GM21367 (cell line): ENCODE results near the gene DNM2.

Experiments
- ATAC-seq: cut with Tn5 transposase; IDR thresholded peaks from one replicate; pipeline ENCODE4 v1.9.1; 2021; ENCODE audit not compliant: unreplicated experiment

Gene DNM2

GRCh38 chr19:10690341-10690781 lies 27.5 kb upstream of the DNM2 start:
- ATAC-seq: no peak

GRCh38 chr19:10691178-10691881 lies 26.5 kb upstream of the DNM2 start:
- ATAC-seq: no peak

- no peak for ATAC-seq
Measured at GRCh38 chr19:10691883-10692282, 26.0 kb upstream of the DNM2 start.

- ATAC-seq: no peak
Measured at GRCh38 chr19:10692673-10693264, 25.1 kb upstream of the DNM2 start.

- no peak for ATAC-seq
Measured at GRCh38 chr19:10694706-10695307, 23.1 kb upstream of the DNM2 start.

- ATAC-seq: no peak
Measured at GRCh38 chr19:10695401-10696398, 22.2 kb upstream of the DNM2 start.

- no peak for ATAC-seq
Measured at GRCh38 chr19:10699650-10700335, 18.1 kb upstream of the DNM2 start.

- ATAC-seq: no peak
Measured at GRCh38 chr19:10701955-10702525, 15.8 kb upstream of the DNM2 start.

GRCh38 chr19:10706990-10707389 lies 10.9 kb upstream of the DNM2 start:
- ATAC-seq: no peak

GRCh38 chr19:10707440-10707839 lies 10.4 kb upstream of the DNM2 start:
- no peak for ATAC-seq

- no peak for ATAC-seq
Measured at GRCh38 chr19:10708291-10708690, 9.6 kb upstream of the DNM2 start.

GRCh38 chr19:10712045-10712444 lies 5.8 kb upstream of the DNM2 start:
- no peak for ATAC-seq

- no peak for ATAC-seq
Measured at GRCh38 chr19:10712754-10713153, 5.1 kb upstream of the DNM2 start.

GRCh38 chr19:10713317-10713716 lies 4.6 kb upstream of the DNM2 start:
- no peak for ATAC-seq

- no peak for ATAC-seq
Measured at GRCh38 chr19:10717054-10717355, 874 bp upstream of the DNM2 start.

GRCh38 chr19:10718205-10719196 lies 622 bp downstream of the DNM2 start:
- peak; percentile 18 for ATAC-seq

GRCh38 chr19:10719466-10719961 lies 1.6 kb downstream of the DNM2 start:
- ATAC-seq: no peak

GRCh38 chr19:10720607-10721125 lies 2.8 kb downstream of the DNM2 start:
- no peak for ATAC-seq

- ATAC-seq: no peak
Measured at GRCh38 chr19:10723591-10723990, 5.7 kb downstream of the DNM2 start.
